CD4-positive, alpha-beta T cell (primary cell): Measurements from ENCODE around the gene ATPAF1. TPM values are rescaled to one million over a fixed set of nuclear protein-coding genes. Genes with fewer than 3 reads are reported as not detected.
A peak's percentile ranks its signal among the peaks of the same experiment; 100 is the strongest.

Source experiments
- ATAC-seq: fragments of 200-7000 bp; cut with Tn5 transposase; one replicate; pipeline ENCODE4 v1.10.0; 2022; ENCODE audit warnings: mild to moderate bottlenecking; ENCODE audit not compliant: poor library complexity
- CTCF ChIA-PET: fragments of 350-600 bp; sonication (Branson Sonifier 250); formaldehyde crosslinking; loops from one replicate; lab custom pipeline; 2021; ENCODE audit warnings: antibody characterized with exemption, inconsistent platforms; lab: Charles Lee
- POLR2A ChIA-PET: fragments of 350-600 bp; sonication (Branson Sonifier 250); formaldehyde crosslinking; loops from one replicate; lab custom pipeline; 2021; ENCODE audit warnings: antibody characterized with exemption, inconsistent platforms; lab: Charles Lee
- DNase-seq, 14 experiments: peaks; one replicate each; pipeline ENCODE4 v3.0.0-alpha.2; 2013 to 2020; ENCODE audit warnings: mixed read lengths in 2 of 14
- H3K27ac ChIP-seq, 2 donors: one replicate each; pipeline versions ENCODE4 v1.5.1 to v1.7.0; 2013; ENCODE audit warnings: low read length in 2 of 2, low read depth in 1 of 2, mild to moderate bottlenecking in 1 of 2
- H3K27me3 ChIP-seq, 2 experiments: 1 replicate in 1 of 2; 2 replicates in 1 of 2; pipeline versions ENCODE4 v1.6.1 to v1.7.0; 2013; ENCODE audit warnings: low read length in 2 of 2, control low read depth in 1 of 2, mild to moderate bottlenecking in 1 of 2, moderate library complexity in 1 of 2; ENCODE audit not compliant: insufficient read depth in 2 of 2, control insufficient read depth in 1 of 2
- H3K36me3 ChIP-seq: one replicate; pipeline ENCODE4 v1.6.1; 2013; ENCODE audit warnings: low read length, control low read depth; ENCODE audit not compliant: insufficient read depth
- H3K4me1 ChIP-seq: one replicate; pipeline ENCODE4 v1.6.1; 2013; ENCODE audit warnings: low read length, control low read depth; ENCODE audit not compliant: insufficient read depth
- H3K4me3 ChIP-seq: one replicate; pipeline ENCODE4 v1.5.1; 2013; ENCODE audit warnings: mild to moderate bottlenecking, low read length, moderate library complexity
- H3K9me3 ChIP-seq, 2 experiments: 1 replicate in 1 of 2; 2 replicates in 1 of 2; pipeline versions ENCODE4 v1.6.1 to v1.7.0; 2013; ENCODE audit warnings: low read length in 2 of 2, mild to moderate bottlenecking in 2 of 2, control low read depth in 1 of 2, moderate library complexity in 1 of 2; ENCODE audit not compliant: control insufficient read depth in 1 of 2, insufficient read depth in 1 of 2
- H3K27ac Mint-ChIP-seq: one replicate; pipeline ENCODE4 v1.8.0; 2020; ENCODE audit warnings: mixed read lengths
- H3K27me3 Mint-ChIP-seq: one replicate; pipeline ENCODE4 v1.8.0; 2021; ENCODE audit warnings: mixed read lengths
- H3K36me3 Mint-ChIP-seq: one replicate; pipeline ENCODE4 v1.8.0; 2021; ENCODE audit warnings: low read depth, mixed read lengths
- H3K4me1 Mint-ChIP-seq: one replicate; pipeline ENCODE4 v1.8.0; 2021; ENCODE audit warnings: low read depth, mixed read lengths
- H3K4me3 Mint-ChIP-seq: one replicate; pipeline ENCODE4 v1.8.0; 2020; ENCODE audit warnings: mild to moderate bottlenecking, mixed read lengths
- H3K9me3 Mint-ChIP-seq: one replicate; pipeline ENCODE4 v1.8.0; 2020; ENCODE audit warnings: mixed read lengths
- CTCF ChIP-seq: fragments of 200-600 bp; IDR thresholded peaks from one replicate; pipeline ENCODE4 v1.8.0; 2022; ENCODE audit warnings: antibody characterized with exemption, mild to moderate bottlenecking
- intact Hi-C, 2 experiments: fragments of 100-400 bp; cut with DNase I in 1 of 2; cut with micrococcal nuclease in 1 of 2; formaldehyde crosslinking; loops; one replicate each; pipeline versions ENCODE4 v1.15.1 to v1.9.0; 2023 to 2025; cut with DNase I, micrococcal nuclease
- total RNA-seq, 174 experiments: library from RNA in 2 of 174; stranded (reverse) in 2 of 174; gene quantifications; one replicate each; pipeline ENCODE4 v1.2.3 and lab custom pipeline; 2021 to 2026

The ATPAF1 gene
- total RNA-seq, 2 experiments from 2014 or later: 10.1 to 12.4 TPM

- no peaks in the 10 kb centered on the region for H3K27me3 Mint-ChIP-seq
- ChIA-PET CTCF (no interaction called here), POLR2A (no interaction called here)
- DNase-seq (no peak), ATAC-seq (no peak)
- Histone ChIP-seq H3K36me3 (peaks cover 68% of the 10 kb centered on the region), H3K27ac (no peak overlapping the region), H3K4me1 (peaks cover 11% of the 10 kb centered on the region), H3K9me3 (no peaks in the 10 kb centered on the region), H3K4me3 (no peak overlapping the region), H3K27me3 (no peaks in the 10 kb centered on the region)
- TF ChIP-seq CTCF: no peak
- H3K27ac Mint-ChIP-seq: no peak overlapping the region
- intact Hi-C loops: no loop called here
- H3K4me3 Mint-ChIP-seq: no peak overlapping the region
- H3K4me1 Mint-ChIP-seq: peaks cover 22% of the 10 kb centered on the region
- peaks cover 94% of the 10 kb centered on the region for H3K36me3 Mint-ChIP-seq
- H3K9me3 Mint-ChIP-seq: no peaks in the 10 kb centered on the region
Measured at GRCh38 chr1:46679789-46680573, 11.8 kb upstream of the ATPAF1 start.

GRCh38 chr1:46677339-46677738, 9.2 kb upstream of the ATPAF1 start:
- Histone ChIP-seq H3K4me3 (no peak overlapping the region), H3K4me1 (peaks cover 11% of the 10 kb centered on the region), H3K36me3 (peaks cover 55% of the 10 kb centered on the region), H3K27me3 (no peaks in the 10 kb centered on the region), H3K9me3 (no peaks in the 10 kb centered on the region), H3K27ac (peak overlapping the region in 1 of 2 donors; percentile 48)
- no peaks in the 10 kb centered on the region for H3K27me3 Mint-ChIP-seq
- DNase-seq: no peak
- peak overlapping the region; percentile 98 for H3K27ac Mint-ChIP-seq
- H3K4me1 Mint-ChIP-seq: peaks cover 24% of the 10 kb centered on the region
- H3K9me3 Mint-ChIP-seq: no peaks in the 10 kb centered on the region
- ATAC-seq: no peak
- no peak for TF ChIP-seq CTCF
- intact Hi-C loops: no loop called here
- H3K4me3 Mint-ChIP-seq: no peak overlapping the region
- peaks cover 72% of the 10 kb centered on the region for H3K36me3 Mint-ChIP-seq
- CTCF ChIA-PET: interaction anchor here (1.1 to 1.7 kb wide), 4 partner anchors 31 to 59 kb away, joined by 3 read pairs; no protein-coding TSS in a partner anchor
- POLR2A ChIA-PET: interaction anchor here (1.0 to 1.8 kb wide), 3 partner anchors 9 to 60 kb away, joined by 3 to 10 read pairs (median 4); partner anchors contain the start of gene MOB3C

GRCh38 chr1:46676531-46676930, 8.4 kb upstream of the ATPAF1 start:
- peak overlapping the region; percentile 50 for H3K4me3 Mint-ChIP-seq
- no peak for DNase-seq
- H3K36me3 Mint-ChIP-seq: peaks cover 64% of the 10 kb centered on the region
- Histone ChIP-seq H3K9me3 (no peaks in the 10 kb centered on the region), H3K27ac (peak overlapping the region; percentile 8 to 64), H3K4me1 (peaks cover 11% of the 10 kb centered on the region), H3K4me3 (no peak overlapping the region), H3K27me3 (no peaks in the 10 kb centered on the region), H3K36me3 (peaks cover 47% of the 10 kb centered on the region)
- no peak for ATAC-seq
- H3K9me3 Mint-ChIP-seq: no peaks in the 10 kb centered on the region
- ChIA-PET POLR2A (interaction anchor here (1.5 to 1.8 kb wide), 2 partner anchors 8 to 9 kb away, joined by 4 to 10 read pairs; no protein-coding TSS in a partner anchor), CTCF (interaction anchor here (1.1 kb wide), 1 partner anchor 45 kb away, joined by 3 read pairs; no protein-coding TSS in a partner anchor)
- no peak for TF ChIP-seq CTCF
- peaks cover 24% of the 10 kb centered on the region for H3K4me1 Mint-ChIP-seq
- intact Hi-C loops: no loop called here
- no peaks in the 10 kb centered on the region for H3K27me3 Mint-ChIP-seq
- peak overlapping the region; percentile 98 for H3K27ac Mint-ChIP-seq
